Measurements from ENCODE around the gene CHD9. TPM values are rescaled to one million over a fixed set of nuclear protein-coding genes. Genes with fewer than 3 reads are reported as not detected.
"Not testable (repeated sequence)": the region's sequence is repeated elsewhere in the genome, so short reads cannot be mapped to it uniquely, and the experiment has no call there.

Gene CHD9
- total RNA-seq, 4 donors from 2014 or later: 24.5 to 84.0 (median 48.2) TPM

DNA sequence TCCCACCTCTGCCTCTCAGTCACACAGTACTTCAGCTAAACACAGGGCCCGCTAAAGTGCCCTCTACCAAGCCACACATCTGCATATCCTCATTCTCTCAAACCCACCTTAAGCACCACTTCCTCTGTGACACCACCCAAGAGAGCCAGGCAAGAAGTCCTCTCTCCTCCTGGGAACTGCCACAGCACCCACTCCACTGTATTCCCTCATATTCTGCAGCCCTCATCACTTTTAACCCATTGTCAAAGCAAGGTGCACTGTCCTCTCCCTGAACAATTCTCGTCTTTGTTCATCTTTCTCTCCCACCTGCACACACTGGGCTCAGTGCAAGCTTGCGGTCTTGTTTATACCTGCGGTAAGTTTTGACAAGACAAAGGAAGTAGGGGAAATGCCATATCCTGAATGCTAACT, 13.6 kb downstream of the CHD9 start:
- in situ Hi-C loops (cut with MboI; ENCODE audit: low sequenced_read_pairs in 4 of 4): loop anchor here in 2 of 4 donors (25.0 kb wide), 1 partner anchor 94 kb away; no protein-coding TSS in a partner anchor
- DNase-seq: no peak
- no peak for ATAC-seq
- Histone ChIP-seq H3K36me3 (no peaks in the 10 kb centered on the region), H3K4me1 (peaks cover 36 to 62% of the 10 kb centered on the region in 2 donors), H3K27me3 (no peaks in the 10 kb centered on the region), H3K27ac (no peak overlapping the region), H3K4me3 (no peak overlapping the region), H3K9me3 (no peaks in the 10 kb centered on the region)
- intact Hi-C loops (cut with DNase I; ENCODE audit: low total_unique reads): no loop called here
- TF ChIP-seq, protein P1, sequence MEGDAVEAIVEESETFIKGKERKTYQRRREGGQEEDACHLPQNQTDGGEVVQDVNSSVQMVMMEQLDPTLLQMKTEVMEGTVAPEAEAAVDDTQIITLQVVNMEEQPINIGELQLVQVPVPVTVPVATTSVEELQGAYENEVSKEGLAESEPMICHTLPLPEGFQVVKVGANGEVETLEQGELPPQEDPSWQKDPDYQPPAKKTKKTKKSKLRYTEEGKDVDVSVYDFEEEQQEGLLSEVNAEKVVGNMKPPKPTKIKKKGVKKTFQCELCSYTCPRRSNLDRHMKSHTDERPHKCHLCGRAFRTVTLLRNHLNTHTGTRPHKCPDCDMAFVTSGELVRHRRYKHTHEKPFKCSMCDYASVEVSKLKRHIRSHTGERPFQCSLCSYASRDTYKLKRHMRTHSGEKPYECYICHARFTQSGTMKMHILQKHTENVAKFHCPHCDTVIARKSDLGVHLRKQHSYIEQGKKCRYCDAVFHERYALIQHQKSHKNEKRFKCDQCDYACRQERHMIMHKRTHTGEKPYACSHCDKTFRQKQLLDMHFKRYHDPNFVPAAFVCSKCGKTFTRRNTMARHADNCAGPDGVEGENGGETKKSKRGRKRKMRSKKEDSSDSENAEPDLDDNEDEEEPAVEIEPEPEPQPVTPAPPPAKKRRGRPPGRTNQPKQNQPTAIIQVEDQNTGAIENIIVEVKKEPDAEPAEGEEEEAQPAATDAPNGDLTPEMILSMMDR (IDR thresholded peaks at IDR 0.05 in 4 of 5, conservative IDR thresholded peaks at IDR 0.05 in 1 of 5): no peak
- no peak for TF ChIP-seq POLR2A (IDR thresholded peaks at IDR 0.05)

DNA sequence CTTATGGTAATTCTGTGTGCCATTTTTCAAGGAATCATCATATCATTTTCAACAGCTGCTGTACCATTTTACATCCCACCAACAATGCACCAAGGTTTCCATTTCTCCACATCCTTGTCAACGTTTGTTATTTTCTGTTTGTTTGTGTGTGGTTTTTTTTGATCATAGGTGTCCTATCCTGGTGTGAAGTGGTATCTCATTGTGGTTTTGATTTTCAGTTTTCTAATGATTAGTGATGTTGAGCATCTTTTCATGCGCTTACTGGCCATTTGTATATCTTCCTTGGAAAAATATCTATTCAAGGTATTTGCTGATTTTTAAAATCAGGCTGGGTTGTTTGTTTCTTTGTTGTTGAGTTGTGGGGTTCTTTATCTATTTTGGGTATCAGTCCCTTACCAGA, 15.0 kb downstream of the CHD9 start:
- peaks cover 36 to 50% of the 10 kb centered on the region in 2 donors for H3K4me1 ChIP-seq
- no peaks in the 10 kb centered on the region for H3K36me3 ChIP-seq
- in situ Hi-C loops (cut with MboI; ENCODE audit: low sequenced_read_pairs in 4 of 4) (loop anchor here in 2 of 4 donors (25.0 kb wide), 1 partner anchor 93 kb away; no protein-coding TSS in a partner anchor), intact Hi-C loops (cut with DNase I; ENCODE audit: low total_unique reads) (no loop called here)
- H3K27ac ChIP-seq: no peak overlapping the region
- H3K9me3 ChIP-seq: no peaks in the 10 kb centered on the region
- no peak for DNase-seq
- H3K27me3 ChIP-seq: no peaks in the 10 kb centered on the region
- no peak overlapping the region for H3K4me3 ChIP-seq
- no peak for TF ChIP-seq POLR2A (IDR thresholded peaks at IDR 0.05)
- TF ChIP-seq, protein P1 (IDR thresholded peaks at IDR 0.05 in 4 of 5, conservative IDR thresholded peaks at IDR 0.05 in 1 of 5): no peak
- no peak for ATAC-seq

DNA sequence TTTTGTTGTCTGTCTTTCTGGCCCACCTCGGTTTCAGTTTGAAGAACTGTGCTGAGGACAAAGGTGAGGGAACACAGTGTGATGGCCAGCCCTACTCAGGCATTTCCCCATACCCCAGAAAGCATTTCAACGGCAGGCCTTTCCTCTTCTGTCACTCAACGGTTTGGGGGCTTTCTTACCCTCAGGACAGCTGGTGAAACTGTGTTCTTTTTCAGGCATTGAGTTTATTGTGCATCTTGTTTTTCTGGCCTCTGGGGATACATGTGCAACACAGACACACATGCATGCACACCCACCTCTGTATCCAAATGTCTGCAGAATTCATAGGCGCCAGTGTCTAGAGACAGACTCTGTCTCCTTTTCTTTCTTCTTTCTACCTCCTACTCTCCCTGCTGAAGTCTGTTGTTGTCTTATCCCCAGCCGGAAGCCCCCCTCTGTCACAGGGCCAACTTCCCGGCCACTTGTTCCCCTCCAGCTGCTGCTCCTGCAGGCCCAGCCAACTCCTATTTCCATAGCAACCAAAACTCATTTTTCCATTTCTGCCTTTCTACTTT, 17.0 kb downstream of the CHD9 start:
- Histone ChIP-seq H3K27me3 (no peaks in the 10 kb centered on the region), H3K4me3 (peak overlapping the region in 2 of 4 donors; percentile 2 to 14), H3K27ac (peak overlapping the region in 3 of 4 donors; percentile 16 to 65 (median 35)), H3K9me3 (no peaks in the 10 kb centered on the region), H3K36me3 (no peaks in the 10 kb centered on the region), H3K4me1 (peaks cover 20 to 37% of the 10 kb centered on the region in 2 donors)
- intact Hi-C loops (cut with DNase I; ENCODE audit: low total_unique reads): no loop called here
- peak in 1 of 2 donors; percentile 24 for ATAC-seq
- no peak for TF ChIP-seq POLR2A (IDR thresholded peaks at IDR 0.05)
- TF ChIP-seq, protein P1 (IDR thresholded peaks at IDR 0.05 in 4 of 5, conservative IDR thresholded peaks at IDR 0.05 in 1 of 5): no peak
- DNase-seq: no peak
- in situ Hi-C loops (cut with MboI; ENCODE audit: low sequenced_read_pairs in 4 of 4): loop anchor here in 2 of 4 donors (25.0 kb wide), 1 partner anchor 90 kb away; no protein-coding TSS in a partner anchor

GRCh38 chr16:53073022-53073421, 18.2 kb downstream of the CHD9 start:
- no peaks in the 10 kb centered on the region for H3K36me3 ChIP-seq
- ATAC-seq (no peak), DNase-seq (no peak)
- peaks cover 21 to 34% of the 10 kb centered on the region in 2 donors for H3K4me1 ChIP-seq
- intact Hi-C loops (cut with DNase I; ENCODE audit: low total_unique reads) (no loop called here), in situ Hi-C loops (cut with MboI; ENCODE audit: low sequenced_read_pairs in 4 of 4) (loop anchor here in 2 of 4 donors (25.0 kb wide), 1 partner anchor 89 kb away; no protein-coding TSS in a partner anchor)
- TF ChIP-seq POLR2A (IDR thresholded peaks at IDR 0.05): no peak
- TF ChIP-seq, protein P1 (IDR thresholded peaks at IDR 0.05 in 4 of 5, conservative IDR thresholded peaks at IDR 0.05 in 1 of 5): no peak
- H3K27me3 ChIP-seq: no peaks in the 10 kb centered on the region
- H3K9me3 ChIP-seq: no peaks in the 10 kb centered on the region
- peak overlapping the region in 3 of 4 donors; percentile 4 to 39 (median 11) for H3K27ac ChIP-seq
- no peak overlapping the region for H3K4me3 ChIP-seq

GRCh38 chr16:53074296-53074695, 19.5 kb downstream of the CHD9 start:
- H3K36me3 ChIP-seq; H3K27me3 ChIP-seq; DNase-seq; ATAC-seq; H3K27ac ChIP-seq; H3K9me3 ChIP-seq; intact Hi-C loops (cut with DNase I; ENCODE audit: low total_unique reads); H3K4me3 ChIP-seq: not testable (repeated sequence)
- in situ Hi-C loops (cut with MboI; ENCODE audit: low sequenced_read_pairs in 4 of 4): loop anchor here in 2 of 4 donors (25.0 kb wide), 1 partner anchor 88 kb away; no protein-coding TSS in a partner anchor
- H3K4me1 ChIP-seq: peaks cover 21 to 38% of the 10 kb centered on the region in 2 donors

- peaks cover 28 to 37% of the 10 kb centered on the region in 2 donors for H3K4me1 ChIP-seq
- H3K9me3 ChIP-seq; H3K36me3 ChIP-seq; in situ Hi-C loops (cut with MboI; ENCODE audit: low sequenced_read_pairs in 4 of 4); intact Hi-C loops (cut with DNase I; ENCODE audit: low total_unique reads); H3K27me3 ChIP-seq; H3K4me3 ChIP-seq; ATAC-seq; DNase-seq; H3K27ac ChIP-seq: not testable (repeated sequence)
Observed at GRCh38 chr16:53075461-53075860, 20.7 kb downstream of the CHD9 start.

All from gastrocnemius medialis (tissue), 4 donors.